ENCODE data around the gene TYW1B.
"Not testable (repeated sequence)": the region's sequence is repeated elsewhere in the genome, so short reads cannot be mapped to it uniquely, and the experiment has no call there.

Gene TYW1B

GRCh38 chr7:72751978-72752377 lies 76.0 kb downstream of the TYW1B start:
- no peak for DNase-seq

GRCh38 chr7:72751378-72751777 lies 76.6 kb downstream of the TYW1B start:
- no peak for DNase-seq

- not testable (repeated sequence) for DNase-seq
These were observed 79.4 kb downstream of the TYW1B start for GRCh38 chr7:72748649-72749048.

- not testable (repeated sequence) for DNase-seq
These were observed 83.6 kb downstream of the TYW1B start for GRCh38 chr7:72744244-72744926.

- DNase-seq = not testable (repeated sequence)
These were observed 84.2 kb downstream of the TYW1B start for GRCh38 chr7:72743801-72744200.

GRCh38 chr7:72739716-72740115 lies 88.3 kb downstream of the TYW1B start:
- DNase-seq = not testable (repeated sequence)

- DNase-seq = not testable (repeated sequence)
These were observed 92.1 kb downstream of the TYW1B start for GRCh38 chr7:72735855-72736254.

- DNase-seq = not testable (repeated sequence)
These were observed 97.2 kb downstream of the TYW1B start for GRCh38 chr7:72730815-72731214.

GRCh38 chr7:72730384-72730783 lies 97.6 kb downstream of the TYW1B start:
- not testable (repeated sequence) for DNase-seq

GRCh38 chr7:72729130-72729529 lies 98.9 kb downstream of the TYW1B start:
- DNase-seq = not testable (repeated sequence)

- not testable (repeated sequence) for DNase-seq
These were observed 105.3 kb downstream of the TYW1B start for GRCh38 chr7:72722694-72723093.

GRCh38 chr7:72720890-72721289 lies 107.1 kb downstream of the TYW1B start:
- not testable (repeated sequence) for DNase-seq

GRCh38 chr7:72717252-72717774 lies 110.7 kb downstream of the TYW1B start:
- not testable (repeated sequence) for DNase-seq

GRCh38 chr7:72711927-72712326 lies 116.1 kb downstream of the TYW1B start:
- DNase-seq = not testable (repeated sequence)

- no peak for DNase-seq
These were observed 117.0 kb downstream of the TYW1B start for GRCh38 chr7:72710983-72711382.

GRCh38 chr7:72709909-72710308 lies 118.1 kb downstream of the TYW1B start:
- DNase-seq = no peak

GRCh38 chr7:72708371-72709050 lies 119.5 kb downstream of the TYW1B start:
- not testable (repeated sequence) for DNase-seq

GRCh38 chr7:72706521-72706920 lies 121.5 kb downstream of the TYW1B start:
- no peak for DNase-seq

GRCh38 chr7:72705693-72706092 lies 122.3 kb downstream of the TYW1B start:
- DNase-seq = not testable (repeated sequence)

- DNase-seq = no peak
These were observed 123.1 kb downstream of the TYW1B start for GRCh38 chr7:72704894-72705293.

- DNase-seq = not testable (repeated sequence)
These were observed 127.5 kb downstream of the TYW1B start for GRCh38 chr7:72700548-72700947.

GRCh38 chr7:72697066-72697465 lies 130.9 kb downstream of the TYW1B start:
- DNase-seq = not testable (repeated sequence)

- DNase-seq = not testable (repeated sequence)
These were observed 131.4 kb downstream of the TYW1B start for GRCh38 chr7:72696643-72697042.

- not testable (repeated sequence) for DNase-seq
These were observed 132.5 kb downstream of the TYW1B start for GRCh38 chr7:72695482-72695881.
